Gastrocnemius medialis (tissue), 4 donors: ENCODE data around the gene AUTS2. TPM values are rescaled to one million over a fixed set of nuclear protein-coding genes. Genes with fewer than 3 reads are reported as not detected.

Source experiments
- ATAC-seq, 2 donors: fragments of 150-250 bp; one replicate each; pipeline ENCODE4 v1.9.1; 2016
- DNase-seq, 2 donors: peaks; one replicate each; pipeline ENCODE4 v3.0.0-alpha.2; 2019
- H3K27ac ChIP-seq, 4 donors: fragments of 200-600 bp; sonication (generic); 1 replicate in 1 of 4; 2 replicates in 3 of 4; pipeline ENCODE4 v1.5.1; 2016 to 2018; ENCODE audit warnings: mild to moderate bottlenecking in 2 of 4, moderate library complexity in 1 of 4
- H3K27me3 ChIP-seq, 3 donors: fragments of 200-600 bp; sonication (generic) in 2 of 3; 1 replicate in 1 of 3; 2 replicates in 2 of 3; pipeline versions ENCODE4 v1.5.1 to v1.6.0; 2016 to 2019; ENCODE audit warnings: mild to moderate bottlenecking in 1 of 3, moderate library complexity in 1 of 3
- H3K36me3 ChIP-seq, 2 donors: fragments of 200-600 bp; sonication (generic) in 1 of 2; one replicate each; pipeline ENCODE4 v1.5.1; 2017 to 2018
- H3K4me1 ChIP-seq, 2 donors: fragments of 200-600 bp; sonication (generic) in 1 of 2; one replicate each; pipeline ENCODE4 v1.5.1; 2016 to 2017; ENCODE audit warnings: mild to moderate bottlenecking in 2 of 2
- H3K4me3 ChIP-seq, 4 donors: fragments of 200-600 bp; sonication (generic) in 3 of 4; 1 replicate in 1 of 4; 2 replicates in 3 of 4; pipeline ENCODE4 v1.5.1; 2016 to 2019; ENCODE audit warnings: mild to moderate bottlenecking in 2 of 4
- H3K9me3 ChIP-seq, 3 donors: fragments of 200-600 bp; sonication (generic) in 2 of 3; 1 replicate in 1 of 3; 2 replicates in 2 of 3; pipeline ENCODE4 v1.5.1; 2016 to 2019
- CTCF ChIP-seq, 5 experiments: fragments of 450-650 bp in 3 of 5; fragments of 200-600 bp in 2 of 5; sonication (generic) in 2 of 5; IDR thresholded peaks in 4 of 5; conservative IDR thresholded peaks in 1 of 5; 1 replicate in 4 of 5; 2 replicates in 1 of 5; pipeline ENCODE4 v1.5.1; 2016 to 2019; ENCODE audit warnings: antibody characterized with exemption in 5 of 5, mild to moderate bottlenecking in 3 of 5, moderate library complexity in 3 of 5
- POLR2A ChIP-seq, 2 donors: fragments of 450-650 bp; IDR thresholded peaks; one replicate each; pipeline ENCODE4 v1.6.1; 2017; ENCODE audit warnings: antibody characterized with exemption in 2 of 2, mild to moderate bottlenecking in 2 of 2, moderate library complexity in 2 of 2
- in situ Hi-C, 4 donors: fragments of 200-750 bp; cut with MboI; loops; one replicate each; pipeline versions ENCODE4 v1.15.0 to v1.8.0; 2017; ENCODE audit warnings: low sequenced_read_pairs in 4 of 4
- intact Hi-C: fragments of 100-400 bp; cut with DNase I; formaldehyde crosslinking; loops from one replicate; pipeline ENCODE4 v1.15.1; 2023; ENCODE audit warnings: low total_unique reads
- total RNA-seq, 4 donors: library from RNA; depleted of rRNA; stranded (reverse); fragments of >200 nt; gene quantifications; one replicate each; pipeline versions ENCODE4 v1.1.0 to v1.2.3, GENCODE V29; 2016

The AUTS2 gene
- total RNA-seq, 4 donors from 2014 or later, result 2.5 to 16.2 (median 8.5) TPM

- in situ Hi-C loops, result no loop called here
- no peak for ATAC-seq
Observed at GRCh38 chr7:69772718-69773436, 174.6 kb downstream of the AUTS2 start.

GRCh38 chr7:69773535-69774225, 175.4 kb downstream of the AUTS2 start:
- TF ChIP-seq POLR2A (IDR thresholded peaks at IDR 0.05) (no peak), CTCF (IDR thresholded peaks at IDR 0.05 in 4 of 5, conservative IDR thresholded peaks at IDR 0.05 in 1 of 5) (no peak)
- ATAC-seq (peak in 1 of 2 donors; percentile 40), DNase-seq (no peak)
- peaks cover 8% of the 10 kb centered on the region in 2 donors for H3K4me1 ChIP-seq
- no peaks in the 10 kb centered on the region for H3K9me3 ChIP-seq
- no peaks in the 10 kb centered on the region for H3K36me3 ChIP-seq
- no peak overlapping the region for H3K27ac ChIP-seq
- in situ Hi-C loops, result no loop called here
- no peak overlapping the region for H3K4me3 ChIP-seq
- intact Hi-C loops, result no loop called here
- no peaks in the 10 kb centered on the region for H3K27me3 ChIP-seq

More at GRCh38 chr7:69772718-69773436, 174.6 kb downstream of the AUTS2 start:
- TF ChIP-seq CTCF (IDR thresholded peaks at IDR 0.05 in 4 of 5, conservative IDR thresholded peaks at IDR 0.05 in 1 of 5), result no peak
- peaks cover 8% of the 10 kb centered on the region in 2 donors for H3K4me1 ChIP-seq
- H3K36me3 ChIP-seq, result no peaks in the 10 kb centered on the region
- intact Hi-C loops, result no loop called here
- H3K4me3 ChIP-seq, result no peak overlapping the region
- H3K9me3 ChIP-seq, result no peaks in the 10 kb centered on the region
- no peak for DNase-seq
- no peaks in the 10 kb centered on the region for H3K27me3 ChIP-seq
- no peak overlapping the region for H3K27ac ChIP-seq

GRCh38 chr7:69775231-69775771, 177.0 kb downstream of the AUTS2 start:
- peak in 1 of 2 donors; percentile 41 for DNase-seq
- H3K27me3 ChIP-seq, result no peaks in the 10 kb centered on the region
- in situ Hi-C loops, result no loop called here
- H3K4me1 ChIP-seq, result peaks cover 8 to 12% of the 10 kb centered on the region in 2 donors
- peak overlapping the region in 1 of 4 donors; percentile 44 for H3K27ac ChIP-seq
- H3K4me3 ChIP-seq, result no peak overlapping the region
- ATAC-seq, result peak; percentile 40 to 78
- H3K36me3 ChIP-seq, result no peaks in the 10 kb centered on the region
- TF ChIP-seq CTCF (IDR thresholded peaks at IDR 0.05 in 4 of 5, conservative IDR thresholded peaks at IDR 0.05 in 1 of 5) (no peak), POLR2A (IDR thresholded peaks at IDR 0.05) (no peak)
- no peaks in the 10 kb centered on the region for H3K9me3 ChIP-seq
- intact Hi-C loops, result no loop called here

- intact Hi-C loops, result no loop called here
- peaks cover 18 to 25% of the 10 kb centered on the region in 2 donors for H3K4me1 ChIP-seq
- no peak overlapping the region for H3K4me3 ChIP-seq
- H3K27me3 ChIP-seq, result no peaks in the 10 kb centered on the region
- H3K9me3 ChIP-seq, result no peaks in the 10 kb centered on the region
- no peak for DNase-seq
- no peak overlapping the region for H3K27ac ChIP-seq
- ATAC-seq, result no peak
- in situ Hi-C loops, result no loop called here
- no peaks in the 10 kb centered on the region for H3K36me3 ChIP-seq
- TF ChIP-seq POLR2A (IDR thresholded peaks at IDR 0.05), result no peak
- TF ChIP-seq CTCF (IDR thresholded peaks at IDR 0.05 in 4 of 5, conservative IDR thresholded peaks at IDR 0.05 in 1 of 5), result no peak
Observed at GRCh38 chr7:69776611-69777010, 178.3 kb downstream of the AUTS2 start.
